ENCODE measurements around the gene DLGAP1. TPM values are rescaled to one million over a fixed set of nuclear protein-coding genes. Genes with fewer than 3 reads are reported as not detected.

DLGAP1 gene
- total and polyA plus RNA-seq, 2 experiments from 2014 or later: 3.1 to 6.5 TPM

- H4K20me1 ChIP-seq (ENCODE audit: insufficient read depth, poor library complexity, severe bottlenecking): no peaks in the 10 kb centered on the region
- H3K79me2 ChIP-seq: no peaks in the 10 kb centered on the region
- H2AFZ ChIP-seq: no peak overlapping the region
- no peaks in the 10 kb centered on the region for H3K9me2 ChIP-seq (replicated peaks; ENCODE audit: insufficient read depth)
- WGBS (ENCODE audit: low lambda C conversion rate, missing lambda C conversion rate): 87% methylated on average over 8 of the region's 8 CpGs
- no peak overlapping the region for H3K27ac ChIP-seq
- H3K36me3 ChIP-seq (replicated peaks; ENCODE audit: insufficient read depth, low read depth): no peaks in the 10 kb centered on the region
- no peak overlapping the region for H3K4me3 ChIP-seq
- TF ChIP-seq EZH2phosphoT487 (IDR thresholded peaks at IDR 0.05; ENCODE audit: low read depth, severe bottlenecking, unreplicated experiment) (no peak), EZH2 (IDR thresholded peaks at IDR 0.05; ENCODE audit: borderline replicate concordance) (no peak)
- TF ChIP-seq, protein P1, sequence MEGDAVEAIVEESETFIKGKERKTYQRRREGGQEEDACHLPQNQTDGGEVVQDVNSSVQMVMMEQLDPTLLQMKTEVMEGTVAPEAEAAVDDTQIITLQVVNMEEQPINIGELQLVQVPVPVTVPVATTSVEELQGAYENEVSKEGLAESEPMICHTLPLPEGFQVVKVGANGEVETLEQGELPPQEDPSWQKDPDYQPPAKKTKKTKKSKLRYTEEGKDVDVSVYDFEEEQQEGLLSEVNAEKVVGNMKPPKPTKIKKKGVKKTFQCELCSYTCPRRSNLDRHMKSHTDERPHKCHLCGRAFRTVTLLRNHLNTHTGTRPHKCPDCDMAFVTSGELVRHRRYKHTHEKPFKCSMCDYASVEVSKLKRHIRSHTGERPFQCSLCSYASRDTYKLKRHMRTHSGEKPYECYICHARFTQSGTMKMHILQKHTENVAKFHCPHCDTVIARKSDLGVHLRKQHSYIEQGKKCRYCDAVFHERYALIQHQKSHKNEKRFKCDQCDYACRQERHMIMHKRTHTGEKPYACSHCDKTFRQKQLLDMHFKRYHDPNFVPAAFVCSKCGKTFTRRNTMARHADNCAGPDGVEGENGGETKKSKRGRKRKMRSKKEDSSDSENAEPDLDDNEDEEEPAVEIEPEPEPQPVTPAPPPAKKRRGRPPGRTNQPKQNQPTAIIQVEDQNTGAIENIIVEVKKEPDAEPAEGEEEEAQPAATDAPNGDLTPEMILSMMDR (IDR thresholded peaks at IDR 0.05; ENCODE audit: poor library complexity): no peak
- H3K9me3 ChIP-seq (ENCODE audit: low read depth): no peaks in the 10 kb centered on the region
- H3K4me2 ChIP-seq: no peak overlapping the region
- no peaks in the 10 kb centered on the region for H3K27me3 ChIP-seq
- no peaks in the 10 kb centered on the region for H3K4me1 ChIP-seq (ENCODE audit: insufficient read depth)
- peak; percentile 45 for DNase-seq (ENCODE audit: low spot score)
Observed at GRCh38 chr18:3468833-3469232, 986.3 kb downstream of the DLGAP1 start.

- no peak for DNase-seq (ENCODE audit: low spot score)
- Histone ChIP-seq H3K4me1 (ENCODE audit: insufficient read depth) (no peaks in the 10 kb centered on the region), H3K27ac (no peak overlapping the region), H2AFZ (no peak overlapping the region), H3K4me3 (no peak overlapping the region), H3K9me3 (ENCODE audit: low read depth) (no peaks in the 10 kb centered on the region), H3K36me3 (replicated peaks; ENCODE audit: insufficient read depth, low read depth) (no peaks in the 10 kb centered on the region), H3K27me3 (no peaks in the 10 kb centered on the region), H3K9me2 (replicated peaks; ENCODE audit: insufficient read depth) (no peaks in the 10 kb centered on the region), H3K4me2 (no peak overlapping the region), H3K79me2 (no peaks in the 10 kb centered on the region), H4K20me1 (ENCODE audit: insufficient read depth, poor library complexity, severe bottlenecking) (no peaks in the 10 kb centered on the region)
- TF ChIP-seq, protein P1 (IDR thresholded peaks at IDR 0.05; ENCODE audit: poor library complexity): no peak
- TF ChIP-seq EZH2phosphoT487 (IDR thresholded peaks at IDR 0.05; ENCODE audit: low read depth, severe bottlenecking, unreplicated experiment) (no peak), EZH2 (IDR thresholded peaks at IDR 0.05; ENCODE audit: borderline replicate concordance) (no peak)
- WGBS (ENCODE audit: low lambda C conversion rate, missing lambda C conversion rate): 95% methylated on average over 9 of the region's 9 CpGs
Observed at GRCh38 chr18:3468066-3468705, 986.9 kb downstream of the DLGAP1 start.

DNA sequence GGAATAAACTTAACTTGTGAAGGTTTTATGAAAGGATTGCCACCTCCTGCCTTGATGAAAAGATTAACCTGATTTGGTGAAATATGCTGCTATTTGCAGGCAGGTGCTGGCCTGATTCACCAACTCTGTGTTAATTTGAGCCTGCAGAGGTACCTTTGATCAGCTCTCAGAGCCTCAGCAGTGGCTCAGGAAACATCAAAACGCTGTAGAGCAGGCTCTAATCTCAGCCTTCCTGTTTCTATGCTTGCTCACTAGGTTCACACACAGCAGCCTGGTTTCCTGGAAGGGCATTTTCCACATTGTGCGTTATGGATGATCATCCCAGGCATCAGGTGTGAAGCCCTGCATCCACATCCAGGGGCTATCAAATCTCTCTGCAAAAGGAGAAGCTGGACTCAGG is 988.2 kb downstream of the DLGAP1 start:
- no peaks in the 10 kb centered on the region for H3K4me1 ChIP-seq (ENCODE audit: insufficient read depth)
- H3K36me3 ChIP-seq (replicated peaks; ENCODE audit: insufficient read depth, low read depth): no peaks in the 10 kb centered on the region
- H3K9me2 ChIP-seq (replicated peaks; ENCODE audit: insufficient read depth): no peaks in the 10 kb centered on the region
- H3K79me2 ChIP-seq: peaks cover 6% of the 10 kb centered on the region
- no peak overlapping the region for H2AFZ ChIP-seq
- no peak for DNase-seq (ENCODE audit: low spot score)
- no peaks in the 10 kb centered on the region for H3K9me3 ChIP-seq (ENCODE audit: low read depth)
- H3K4me2 ChIP-seq: no peak overlapping the region
- TF ChIP-seq, protein P1 (IDR thresholded peaks at IDR 0.05; ENCODE audit: poor library complexity): no peak
- no peak for TF ChIP-seq EZH2phosphoT487 (IDR thresholded peaks at IDR 0.05; ENCODE audit: low read depth, severe bottlenecking, unreplicated experiment)
- no peak for TF ChIP-seq EZH2 (IDR thresholded peaks at IDR 0.05; ENCODE audit: borderline replicate concordance)
- no peaks in the 10 kb centered on the region for H4K20me1 ChIP-seq (ENCODE audit: insufficient read depth, poor library complexity, severe bottlenecking)
- no peak overlapping the region for H3K4me3 ChIP-seq
- 27% methylated on average over 2 of the region's 2 CpGs for WGBS (ENCODE audit: low lambda C conversion rate, missing lambda C conversion rate)
- no peak overlapping the region for H3K27ac ChIP-seq
- no peaks in the 10 kb centered on the region for H3K27me3 ChIP-seq
